PFSK-1 (cell line): ENCODE measurements around the gene ATRIP.

ENCODE experiments used
- POLR2AphosphoS5 ChIP-seq: IDR thresholded peaks from 2 replicates; pipeline ENCODE4 v1.6.1; 2012; ENCODE audit warnings: low read depth, mild to moderate bottlenecking, control low read depth, low read length, moderate library complexity
- REST ChIP-seq, 2 experiments: IDR thresholded peaks; 2 replicates each; pipeline versions ENCODE4 v1.6.1 to v1.8.0; 2011 to 2012; ENCODE audit warnings: low read depth in 2 of 2, low read length in 2 of 2, control low read depth in 1 of 2, inconsistent platforms in 1 of 2, mild to moderate bottlenecking in 1 of 2, moderate library complexity in 1 of 2; ENCODE audit not compliant: insufficient read depth in 1 of 2
- SIN3A ChIP-seq: IDR thresholded peaks from 2 replicates; pipeline ENCODE4 v1.6.1; 2012; ENCODE audit warnings: mild to moderate bottlenecking, low read length, moderate library complexity, borderline replicate concordance; ENCODE audit not compliant: insufficient read depth
- TAF1 ChIP-seq: IDR thresholded peaks from 2 replicates; pipeline ENCODE4 v1.6.1; 2012; ENCODE audit warnings: low read length, control low read depth, borderline replicate concordance; ENCODE audit not compliant: insufficient read depth

GRCh38 chr3:48411606-48412374, 34.7 kb upstream of the ATRIP start:
- TF ChIP-seq POLR2AphosphoS5: no peak
- TF ChIP-seq SIN3A: no peak
- no peak for TF ChIP-seq REST (IDR thresholded peaks at IDR 0.05; ENCODE audit: insufficient read depth in 1 of 2, low read depth in 2 of 2, low read length in 2 of 2)
- no peak for TF ChIP-seq TAF1
